ENCODE measurements around the gene EPX. TPM values are rescaled to one million over a fixed set of nuclear protein-coding genes. Genes with fewer than 3 reads are reported as not detected.

The EPX gene
- total RNA-seq, 4 donors from 2014 or later = not detected

GRCh38 chr17:58172369-58173071 is 20.0 kb upstream of the EPX start:
- Histone ChIP-seq H3K4me3 (no peak overlapping the region), H3K27ac (no peak overlapping the region), H3K9me3 (no peaks in the 10 kb centered on the region), H3K27me3 (peaks cover 13% of the 10 kb centered on the region), H3K36me3 (no peaks in the 10 kb centered on the region), H3K4me1 (no peaks in the 10 kb centered on the region)
- in situ Hi-C loops (cut with MboI; ENCODE audit: low pct_ligation_motif_present in 1 of 4, low pct_unique_long_range_greater_than_20kb in 1 of 4, low sequenced_read_pairs in 3 of 4) (no loop called here), intact Hi-C loops (cut with DNase I; ENCODE audit: low total_unique reads) (no loop called here)
- DNase-seq = no peak
- WGBS, 2 donors (ENCODE audit: low coverage in 1 of 2) = 0 to 35% methylated on average over 1 to 2 of the region's 2 CpGs
- TF ChIP-seq POLR2AphosphoS5 (IDR thresholded peaks at IDR 0.05) = no peak
- TF ChIP-seq CTCF (IDR thresholded peaks at IDR 0.05) = peak in 3 of 5 experiments; percentile 21 to 27 (median 25)
- no peak for TF ChIP-seq POLR2A (IDR thresholded peaks at IDR 0.05)
- no peak for TF ChIP-seq EP300 (IDR thresholded peaks at IDR 0.05; ENCODE audit: low read depth)

GRCh38 chr17:58174871-58175270 is 17.7 kb upstream of the EPX start:
- TF ChIP-seq CTCF (IDR thresholded peaks at IDR 0.05) (no peak), EP300 (IDR thresholded peaks at IDR 0.05; ENCODE audit: low read depth) (no peak), POLR2AphosphoS5 (IDR thresholded peaks at IDR 0.05) (no peak), POLR2A (IDR thresholded peaks at IDR 0.05) (no peak)
- in situ Hi-C loops (cut with MboI; ENCODE audit: low pct_ligation_motif_present in 1 of 4, low pct_unique_long_range_greater_than_20kb in 1 of 4, low sequenced_read_pairs in 3 of 4) = no loop called here
- Histone ChIP-seq H3K9me3 (no peaks in the 10 kb centered on the region), H3K27ac (no peak overlapping the region), H3K36me3 (no peaks in the 10 kb centered on the region), H3K4me3 (no peak overlapping the region), H3K27me3 (peaks cover 7% of the 10 kb centered on the region), H3K4me1 (no peaks in the 10 kb centered on the region)
- DNase-seq = no peak
- WGBS, 2 donors (ENCODE audit: low coverage in 1 of 2) = 41 to 58% methylated on average over 3 of the region's 3 CpGs
- intact Hi-C loops (cut with DNase I; ENCODE audit: low total_unique reads) = no loop called here

GRCh38 chr17:58176200-58176599 is 16.3 kb upstream of the EPX start:
- intact Hi-C loops (cut with DNase I; ENCODE audit: low total_unique reads) (no loop called here), in situ Hi-C loops (cut with MboI; ENCODE audit: low pct_ligation_motif_present in 1 of 4, low pct_unique_long_range_greater_than_20kb in 1 of 4, low sequenced_read_pairs in 3 of 4) (no loop called here)
- no peak for DNase-seq
- Histone ChIP-seq H3K9me3 (no peaks in the 10 kb centered on the region), H3K27me3 (peaks cover 7% of the 10 kb centered on the region), H3K36me3 (no peaks in the 10 kb centered on the region), H3K4me3 (no peak overlapping the region), H3K4me1 (no peaks in the 10 kb centered on the region), H3K27ac (no peak overlapping the region)
- WGBS, 2 donors (ENCODE audit: low coverage in 1 of 2) = 39 to 47% methylated on average over 7 of the region's 7 CpGs
- TF ChIP-seq POLR2A (IDR thresholded peaks at IDR 0.05) = no peak
- TF ChIP-seq POLR2AphosphoS5 (IDR thresholded peaks at IDR 0.05) = no peak
- TF ChIP-seq CTCF (IDR thresholded peaks at IDR 0.05) = no peak
- no peak for TF ChIP-seq EP300 (IDR thresholded peaks at IDR 0.05; ENCODE audit: low read depth)

- TF ChIP-seq POLR2AphosphoS5 (IDR thresholded peaks at IDR 0.05) (no peak), CTCF (IDR thresholded peaks at IDR 0.05) (no peak), POLR2A (IDR thresholded peaks at IDR 0.05) (no peak), EP300 (IDR thresholded peaks at IDR 0.05; ENCODE audit: low read depth) (no peak)
- intact Hi-C loops (cut with DNase I; ENCODE audit: low total_unique reads) (no loop called here), in situ Hi-C loops (cut with MboI; ENCODE audit: low pct_ligation_motif_present in 1 of 4, low pct_unique_long_range_greater_than_20kb in 1 of 4, low sequenced_read_pairs in 3 of 4) (no loop called here)
- H3K27ac ChIP-seq = no peak overlapping the region
- peaks cover 4% of the 10 kb centered on the region for H3K27me3 ChIP-seq
- H3K4me3 ChIP-seq = no peak overlapping the region
- no peaks in the 10 kb centered on the region for H3K9me3 ChIP-seq
- no peaks in the 10 kb centered on the region for H3K4me1 ChIP-seq
- no peaks in the 10 kb centered on the region for H3K36me3 ChIP-seq
- 70 to 71% methylated on average over 2 to 4 of the region's 4 CpGs for WGBS, 2 donors (ENCODE audit: low coverage in 1 of 2)
- DNase-seq = no peak
Measured at GRCh38 chr17:58181796-58182195, 10.7 kb upstream of the EPX start.

All from transverse colon (tissue), 4 donors.